Cardiac fibroblast (primary cell): Measurements from ENCODE around the gene CEP112.

Experiments
- DNase-seq, 2 donors: peaks; one replicate each; pipeline versions ENCODE4 v3.0.0 to v3.0.0-alpha.2; 2010; ENCODE audit warnings: low read depth in 2 of 2
- H3K4me3 ChIP-seq, 2 donors: replicated peaks in 1 of 2; 1 replicate in 1 of 2; 2 replicates in 1 of 2; pipeline ENCODE4 v1.5.1; 2011; ENCODE audit warnings: low read depth in 2 of 2, low read length in 2 of 2, mild to moderate bottlenecking in 2 of 2, moderate library complexity in 1 of 2
- TF ChIP-seq, protein P1 (sequence below): IDR thresholded peaks from one replicate; pipeline ENCODE4 v1.5.1; 2011; ENCODE audit warnings: low read depth, mild to moderate bottlenecking, low read length, inconsistent platforms

CEP112 gene

DNA sequence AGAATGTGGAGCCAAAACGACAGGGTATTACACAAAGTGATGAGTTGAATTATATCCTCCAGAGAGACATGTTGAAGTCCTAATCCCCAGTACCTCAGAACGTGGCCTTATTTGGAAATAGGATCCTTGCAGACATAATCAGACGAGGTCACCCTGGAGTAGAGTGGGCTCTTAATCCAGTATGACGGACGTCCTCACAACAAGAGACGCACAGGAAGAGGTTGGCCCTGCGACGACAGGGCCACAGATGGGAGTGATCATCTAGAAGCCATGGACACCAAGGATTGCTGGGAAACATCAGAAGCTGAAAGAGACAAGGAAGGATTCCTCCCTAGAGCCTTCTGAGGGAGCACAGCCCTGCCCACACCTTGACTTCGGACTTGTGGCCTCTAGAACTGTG is 488.0 kb downstream of the CEP112 start:
- no peak overlapping the region for H3K4me3 ChIP-seq
- TF ChIP-seq, protein P1, sequence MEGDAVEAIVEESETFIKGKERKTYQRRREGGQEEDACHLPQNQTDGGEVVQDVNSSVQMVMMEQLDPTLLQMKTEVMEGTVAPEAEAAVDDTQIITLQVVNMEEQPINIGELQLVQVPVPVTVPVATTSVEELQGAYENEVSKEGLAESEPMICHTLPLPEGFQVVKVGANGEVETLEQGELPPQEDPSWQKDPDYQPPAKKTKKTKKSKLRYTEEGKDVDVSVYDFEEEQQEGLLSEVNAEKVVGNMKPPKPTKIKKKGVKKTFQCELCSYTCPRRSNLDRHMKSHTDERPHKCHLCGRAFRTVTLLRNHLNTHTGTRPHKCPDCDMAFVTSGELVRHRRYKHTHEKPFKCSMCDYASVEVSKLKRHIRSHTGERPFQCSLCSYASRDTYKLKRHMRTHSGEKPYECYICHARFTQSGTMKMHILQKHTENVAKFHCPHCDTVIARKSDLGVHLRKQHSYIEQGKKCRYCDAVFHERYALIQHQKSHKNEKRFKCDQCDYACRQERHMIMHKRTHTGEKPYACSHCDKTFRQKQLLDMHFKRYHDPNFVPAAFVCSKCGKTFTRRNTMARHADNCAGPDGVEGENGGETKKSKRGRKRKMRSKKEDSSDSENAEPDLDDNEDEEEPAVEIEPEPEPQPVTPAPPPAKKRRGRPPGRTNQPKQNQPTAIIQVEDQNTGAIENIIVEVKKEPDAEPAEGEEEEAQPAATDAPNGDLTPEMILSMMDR, result no peak
- no peak for DNase-seq

DNA sequence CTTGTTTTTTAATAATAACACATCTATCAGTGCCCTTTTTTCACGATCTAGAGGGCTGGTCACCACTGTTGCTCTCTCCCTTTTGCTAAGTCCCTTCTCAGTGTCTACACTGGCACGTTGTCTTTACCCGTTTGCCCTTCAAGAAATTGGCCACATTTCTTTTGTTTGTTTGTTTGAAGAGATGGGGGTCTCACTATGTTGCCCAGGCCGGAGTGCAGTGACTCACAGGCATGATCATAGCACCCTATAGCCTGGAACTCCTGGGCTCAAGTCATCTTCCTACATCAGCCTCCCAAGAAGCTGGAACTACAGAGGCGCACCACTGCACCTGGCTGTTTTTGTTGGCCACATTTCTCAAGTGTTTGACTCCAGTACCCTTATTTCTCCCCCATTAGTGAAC is 492.5 kb downstream of the CEP112 start:
- H3K4me3 ChIP-seq, result no peak overlapping the region
- TF ChIP-seq, protein P1, result no peak
- DNase-seq, result no peak

DNA sequence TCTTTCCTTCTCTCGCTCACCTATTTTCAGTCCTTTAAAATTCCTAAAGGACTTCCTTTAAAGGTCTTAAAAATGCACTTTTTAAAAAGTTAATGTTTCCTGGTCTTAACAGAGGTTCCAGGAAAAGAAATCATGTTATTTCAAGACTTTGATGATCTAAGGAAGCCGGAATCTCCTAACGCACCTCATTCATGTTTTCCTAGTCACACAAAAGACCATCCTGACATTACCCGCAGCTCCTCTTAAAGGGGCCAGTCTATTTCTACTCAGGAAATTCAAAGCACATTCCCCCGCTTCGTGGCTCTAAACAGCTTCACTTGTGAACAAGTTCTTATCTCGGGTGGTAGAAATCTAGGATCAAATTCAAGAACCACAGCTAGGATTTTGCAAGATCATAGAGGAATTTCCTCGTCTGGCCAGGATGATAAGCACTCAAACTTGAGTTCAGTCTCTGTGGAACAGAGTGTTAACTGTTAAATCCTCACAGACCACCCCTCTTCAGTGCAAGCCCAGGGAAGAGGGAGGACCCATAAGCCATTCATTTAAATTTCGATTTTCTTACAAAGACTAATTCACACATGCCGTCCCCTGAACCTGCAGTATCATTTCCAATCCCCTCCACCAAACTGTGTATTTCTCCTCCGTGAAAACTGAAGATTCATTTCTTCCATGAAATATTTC is 493.4 kb downstream of the CEP112 start:
- TF ChIP-seq, protein P1, result no peak
- peak; percentile 71 to 86 for DNase-seq
- H3K4me3 ChIP-seq, result no peak overlapping the region

DNA sequence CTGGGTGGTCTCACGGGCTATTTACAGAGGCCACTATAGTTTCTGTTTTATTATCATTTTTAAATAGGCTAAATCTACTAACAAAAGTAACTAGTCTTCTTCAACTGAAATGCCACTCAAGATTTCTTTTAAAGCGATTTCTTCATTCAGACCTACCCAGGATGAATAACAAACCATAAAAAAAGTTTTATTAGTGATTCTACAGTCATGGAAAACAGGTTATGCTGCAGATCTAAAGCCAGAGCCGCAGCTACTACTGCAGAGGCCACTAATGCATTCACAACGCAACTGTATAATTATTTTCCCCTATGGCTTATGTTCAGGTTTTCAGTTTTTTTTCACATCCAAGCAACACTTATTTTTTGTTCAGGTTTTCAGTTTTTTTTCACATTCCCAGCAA is 494.3 kb downstream of the CEP112 start:
- no peak overlapping the region for H3K4me3 ChIP-seq
- no peak for DNase-seq
- TF ChIP-seq, protein P1, result no peak

DNA sequence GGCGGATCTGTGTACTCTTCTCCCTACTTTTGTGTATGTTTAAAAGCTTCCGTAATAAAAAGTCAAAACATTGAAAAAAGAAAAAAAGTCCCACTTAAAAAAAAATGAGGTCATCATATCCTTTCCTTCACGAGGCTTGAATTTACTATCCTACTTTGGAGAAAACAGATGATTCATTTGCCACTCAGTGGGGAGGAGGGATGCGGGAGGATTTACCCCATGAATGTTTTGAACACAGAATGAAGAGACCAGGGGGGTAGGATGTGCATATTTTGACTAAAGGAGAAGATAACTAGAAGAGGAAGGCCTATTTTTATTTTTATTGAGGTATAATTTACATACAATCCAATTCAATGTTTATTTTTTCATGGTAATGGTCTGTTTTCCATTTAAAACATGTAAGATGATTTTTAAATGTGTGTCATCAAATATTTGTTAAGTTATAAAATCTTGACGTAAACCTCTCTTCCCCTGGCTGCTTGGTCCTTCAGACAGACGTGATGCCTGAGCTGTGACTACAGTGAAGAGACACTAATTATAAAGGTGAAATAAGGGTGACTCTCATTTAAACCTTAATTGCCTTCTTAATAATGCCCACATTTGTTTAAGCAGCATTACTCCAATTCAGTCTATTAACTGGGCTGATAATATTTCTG is 495.1 kb downstream of the CEP112 start:
- H3K4me3 ChIP-seq, result no peak overlapping the region
- TF ChIP-seq, protein P1, result no peak
- peak; percentile 58 to 81 for DNase-seq

DNA sequence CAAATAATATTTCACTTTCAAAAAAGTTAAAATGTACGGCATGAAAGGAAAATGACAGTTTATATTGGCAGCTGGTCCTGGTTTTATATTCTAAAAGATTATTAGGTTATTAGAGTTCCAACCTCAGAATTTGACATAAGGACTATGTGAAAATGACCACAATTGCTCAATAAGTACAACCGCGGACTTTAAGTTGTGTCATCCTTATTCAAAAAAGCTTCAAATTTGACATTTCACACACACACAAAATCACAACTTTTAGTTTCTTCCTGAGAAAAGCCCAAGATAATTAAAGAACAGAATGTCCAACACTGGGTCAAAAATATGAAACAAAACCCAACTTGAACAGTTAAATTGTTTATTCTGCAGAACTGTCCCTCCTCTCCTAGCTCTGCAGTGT is 497.3 kb downstream of the CEP112 start:
- DNase-seq, result peak in 1 of 2 donors; percentile 63
- TF ChIP-seq, protein P1, result no peak
- no peak overlapping the region for H3K4me3 ChIP-seq
